ENCODE data around the gene CERCAM. TPM values are rescaled to one million over a fixed set of nuclear protein-coding genes. Genes with fewer than 3 reads are reported as not detected.

The CERCAM gene
- total and polyA plus RNA-seq, 2 of the 13 experiments (the other 11 are each of a cell fraction or from before 2014, with no cell fraction given), result 9.0 to 17.1 TPM

GRCh38 chr9:128455849-128456612 is 35.4 kb downstream of the CERCAM start, which contains the start of gene ODF2 (continued):
- TF ChIP-seq LRRFIP1 (CRISPR knock-in tag; conservative IDR thresholded peaks at IDR 0.05) (no peak), ZNF777 (CRISPR knock-in tag; IDR thresholded peaks at IDR 0.05) (peak; percentile 97), ZNF556 (CRISPR knock-in tag; IDR thresholded peaks at IDR 0.05; ENCODE audit: borderline replicate concordance) (no peak; the same call in 1 of the 2 replicates), ATF6 (CRISPR knock-in tag; conservative IDR thresholded peaks at IDR 0.05) (no peak), ZNF160 (CRISPR knock-in tag; IDR thresholded peaks at IDR 0.05) (no peak), ZNF235 (CRISPR knock-in tag; IDR thresholded peaks at IDR 0.05; ENCODE audit: borderline replicate concordance) (0 out of 2 replicates have a peak, but pooled peaks have one; percentile 36), RAD51 (IDR thresholded peaks at IDR 0.05; ENCODE audit: borderline replicate concordance) (no peak), ZNF446 (CRISPR knock-in tag; IDR thresholded peaks at IDR 0.05) (no peak), CBX5 (CRISPR knock-in tag; IDR thresholded peaks at IDR 0.05; ENCODE audit: borderline replicate concordance) (no peak), NKX3-1 (CRISPR knock-in tag; IDR thresholded peaks at IDR 0.05) (no peak), PAX8 (CRISPR knock-in tag; IDR thresholded peaks at IDR 0.05; ENCODE audit: borderline replicate concordance) (no peak), PRDM4 (CRISPR knock-in tag; IDR thresholded peaks at IDR 0.05; ENCODE audit: borderline replicate concordance) (no peak), TMF1 (CRISPR knock-in tag; IDR thresholded peaks at IDR 0.05; ENCODE audit: low read depth) (no peak), ZNF329 (CRISPR knock-in tag; IDR thresholded peaks at IDR 0.05; ENCODE audit: low read depth) (no peak), PRMT3 (CRISPR knock-in tag; IDR thresholded peaks at IDR 0.05; ENCODE audit: borderline replicate concordance, low read depth) (no peak), ZSCAN20 (CRISPR knock-in tag; IDR thresholded peaks at IDR 0.05; ENCODE audit: borderline replicate concordance) (no peak), HOXA9 (CRISPR knock-in tag; IDR thresholded peaks at IDR 0.05; ENCODE audit: borderline replicate concordance) (no peak), ZNF280D (CRISPR knock-in tag; IDR thresholded peaks at IDR 0.05) (no peak), RAD21 (CRISPR knock-in tag; IDR thresholded peaks at IDR 0.05) (no peak)

Measured in HepG2 (cell line).